ENCODE results near the gene CAPZB.
A peak's percentile ranks its signal among the peaks of the same experiment; 100 is the strongest.

The CAPZB gene

GRCh38 chr1:19496527-19496874 lies 11.2 kb upstream of the CAPZB start:
- Histone ChIP-seq H3K4me3 (ENCODE audit: low read length, poor library complexity, severe bottlenecking) (no peak overlapping the region), H3K9ac (ENCODE audit: low read depth, low read length, poor library complexity, severe bottlenecking) (no peak overlapping the region), H3F3A (ENCODE audit: low read depth) (no peaks in the 10 kb centered on the region), H4K20me1 (ENCODE audit: insufficient read depth, low read length, poor library complexity, severe bottlenecking) (no peaks in the 10 kb centered on the region), H2AFZ (ENCODE audit: low read length) (no peak overlapping the region), H3K4me2 (ENCODE audit: low read depth, low read length, poor library complexity, severe bottlenecking) (no peak overlapping the region), H3K4me1 (ENCODE audit: insufficient read depth, low read length, poor library complexity, severe bottlenecking) (peaks cover 15% of the 10 kb centered on the region), H3K27me3 (ENCODE audit: insufficient read depth, low read length, poor library complexity, severe bottlenecking) (no peaks in the 10 kb centered on the region), H3K36me3 (ENCODE audit: insufficient read depth, low read length) (no peaks in the 10 kb centered on the region), H3K9me2 (replicated peaks; ENCODE audit: low read depth, low read length) (no peaks in the 10 kb centered on the region), H3K79me2 (ENCODE audit: insufficient read depth, low read length) (no peaks in the 10 kb centered on the region), H3K9me3 (ENCODE audit: insufficient read depth, low read depth, low read length) (no peaks in the 10 kb centered on the region)
- TF ChIP-seq EZH2phosphoT487 (IDR thresholded peaks at IDR 0.05; ENCODE audit: borderline replicate concordance) (no peak), CTCF (conservative IDR thresholded peaks at IDR 0.05; ENCODE audit: low read length) (no peak)

DNA sequence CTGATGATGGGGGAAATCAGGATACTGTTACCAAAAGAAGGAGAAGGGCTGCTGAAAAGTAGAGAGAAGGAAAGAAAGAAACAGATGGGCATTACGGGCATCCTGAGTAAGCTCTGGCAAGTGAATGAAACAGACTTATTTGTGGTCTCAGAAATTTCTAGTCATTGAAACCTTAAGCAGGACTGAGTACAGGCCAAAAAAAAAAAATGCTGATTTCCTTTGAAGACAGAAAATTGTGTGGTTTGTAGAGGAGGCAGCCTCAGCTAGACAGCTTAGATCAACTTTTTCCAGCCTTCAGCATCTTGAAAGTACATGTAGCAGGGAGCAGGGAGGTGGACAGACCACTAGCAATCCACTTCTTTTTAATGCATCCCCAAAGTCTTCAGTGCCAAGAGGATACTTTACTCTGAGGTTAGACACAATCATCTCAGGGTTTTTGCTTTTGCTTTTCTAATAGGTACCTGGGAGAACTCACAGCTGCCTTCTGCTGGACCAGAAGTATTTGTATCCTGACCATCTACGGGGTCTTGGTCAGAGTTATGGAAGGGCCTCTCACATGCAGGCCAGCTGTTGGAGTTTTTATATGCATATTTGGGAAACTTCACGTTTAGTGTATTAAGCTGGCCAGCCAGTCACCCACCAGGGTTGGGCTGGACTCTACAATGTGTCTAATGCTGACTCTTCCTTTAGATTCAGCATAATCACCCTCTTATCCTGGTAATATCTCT lies 10.6 kb upstream of the CAPZB start:
- Histone ChIP-seq H2AFZ (ENCODE audit: low read length) (peak overlapping the region; percentile 21; the same call in 1 of the 2 replicates), H3K4me3 (ENCODE audit: low read length, poor library complexity, severe bottlenecking) (no peak overlapping the region), H3K9me2 (replicated peaks; ENCODE audit: low read depth, low read length) (no peaks in the 10 kb centered on the region), H3K36me3 (ENCODE audit: insufficient read depth, low read length) (no peaks in the 10 kb centered on the region), H3K9me3 (ENCODE audit: insufficient read depth, low read depth, low read length) (no peaks in the 10 kb centered on the region), H3K4me2 (ENCODE audit: low read depth, low read length, poor library complexity, severe bottlenecking) (peak overlapping the region; percentile 21), H3K27me3 (ENCODE audit: insufficient read depth, low read length, poor library complexity, severe bottlenecking) (no peaks in the 10 kb centered on the region), H3F3A (ENCODE audit: low read depth) (no peaks in the 10 kb centered on the region), H3K9ac (ENCODE audit: low read depth, low read length, poor library complexity, severe bottlenecking) (no peak overlapping the region), H3K4me1 (ENCODE audit: insufficient read depth, low read length, poor library complexity, severe bottlenecking) (peaks cover 15% of the 10 kb centered on the region), H4K20me1 (ENCODE audit: insufficient read depth, low read length, poor library complexity, severe bottlenecking) (no peaks in the 10 kb centered on the region), H3K79me2 (ENCODE audit: insufficient read depth, low read length) (no peaks in the 10 kb centered on the region)
- TF ChIP-seq EZH2phosphoT487 (IDR thresholded peaks at IDR 0.05; ENCODE audit: borderline replicate concordance), result no peak
- no peak for TF ChIP-seq CTCF (conservative IDR thresholded peaks at IDR 0.05; ENCODE audit: low read length)

DNA sequence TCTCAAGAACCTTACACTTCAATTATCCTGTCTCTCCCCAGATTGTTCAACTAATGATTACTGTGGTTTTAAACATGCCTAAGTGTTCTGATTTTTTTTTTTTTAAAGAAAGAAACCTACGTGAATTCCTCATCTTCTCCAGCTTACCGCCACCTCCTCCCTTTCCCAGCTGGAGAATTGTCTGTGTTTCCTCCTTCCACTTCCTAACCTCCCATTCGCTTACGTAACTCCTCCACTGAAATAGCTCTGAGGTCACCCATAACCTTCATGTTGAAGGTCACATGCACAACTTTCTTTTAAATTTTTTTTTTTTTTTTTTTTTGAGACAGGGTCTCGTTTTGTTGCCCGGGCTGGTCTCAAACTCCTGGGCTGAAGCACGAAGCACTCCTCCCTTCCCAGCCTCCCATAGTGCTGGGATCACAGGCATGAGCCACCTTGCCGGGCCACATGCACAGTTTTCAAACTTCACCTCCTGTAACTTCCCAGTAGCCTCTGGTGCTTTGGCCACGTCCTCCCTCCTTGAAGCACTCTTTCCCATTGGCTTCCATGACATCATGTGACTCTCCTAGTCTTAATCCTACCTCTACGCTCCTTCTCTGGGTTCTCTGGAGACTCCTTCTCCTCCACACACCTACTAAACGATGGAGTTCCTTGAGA lies 9.8 kb upstream of the CAPZB start:
- no peaks in the 10 kb centered on the region for H3K79me2 ChIP-seq (ENCODE audit: insufficient read depth, low read length)
- no peaks in the 10 kb centered on the region for H4K20me1 ChIP-seq (ENCODE audit: insufficient read depth, low read length, poor library complexity, severe bottlenecking)
- H3K4me3 ChIP-seq (ENCODE audit: low read length, poor library complexity, severe bottlenecking), result no peak overlapping the region
- H3F3A ChIP-seq (ENCODE audit: low read depth), result no peaks in the 10 kb centered on the region
- no peaks in the 10 kb centered on the region for H3K27me3 ChIP-seq (ENCODE audit: insufficient read depth, low read length, poor library complexity, severe bottlenecking)
- H3K9ac ChIP-seq (ENCODE audit: low read depth, low read length, poor library complexity, severe bottlenecking), result no peak overlapping the region
- peak overlapping the region; percentile 21; the same call in 1 of the 2 replicates for H2AFZ ChIP-seq (ENCODE audit: low read length)
- TF ChIP-seq EZH2phosphoT487 (IDR thresholded peaks at IDR 0.05; ENCODE audit: borderline replicate concordance) (no peak), CTCF (conservative IDR thresholded peaks at IDR 0.05; ENCODE audit: low read length) (no peak)
- peak overlapping the region; percentile 21 for H3K4me2 ChIP-seq (ENCODE audit: low read depth, low read length, poor library complexity, severe bottlenecking)
- no peaks in the 10 kb centered on the region for H3K9me3 ChIP-seq (ENCODE audit: insufficient read depth, low read depth, low read length)
- H3K9me2 ChIP-seq (replicated peaks; ENCODE audit: low read depth, low read length), result no peaks in the 10 kb centered on the region
- peaks cover 15% of the 10 kb centered on the region for H3K4me1 ChIP-seq (ENCODE audit: insufficient read depth, low read length, poor library complexity, severe bottlenecking)
- no peaks in the 10 kb centered on the region for H3K36me3 ChIP-seq (ENCODE audit: insufficient read depth, low read length)

Data from Loucy (cell line).